ENCODE measurements around the gene POPDC2.
"Not testable (repeated sequence)": the region's sequence is repeated elsewhere in the genome, so short reads cannot be mapped to it uniquely, and the experiment has no call there.

The POPDC2 gene, protein sequence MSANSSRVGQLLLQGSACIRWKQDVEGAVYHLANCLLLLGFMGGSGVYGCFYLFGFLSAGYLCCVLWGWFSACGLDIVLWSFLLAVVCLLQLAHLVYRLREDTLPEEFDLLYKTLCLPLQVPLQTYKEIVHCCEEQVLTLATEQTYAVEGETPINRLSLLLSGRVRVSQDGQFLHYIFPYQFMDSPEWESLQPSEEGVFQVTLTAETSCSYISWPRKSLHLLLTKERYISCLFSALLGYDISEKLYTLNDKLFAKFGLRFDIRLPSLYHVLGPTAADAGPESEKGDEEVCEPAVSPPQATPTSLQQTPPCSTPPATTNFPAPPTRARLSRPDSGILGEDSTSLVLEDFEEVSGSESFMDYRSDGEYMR

DNA sequence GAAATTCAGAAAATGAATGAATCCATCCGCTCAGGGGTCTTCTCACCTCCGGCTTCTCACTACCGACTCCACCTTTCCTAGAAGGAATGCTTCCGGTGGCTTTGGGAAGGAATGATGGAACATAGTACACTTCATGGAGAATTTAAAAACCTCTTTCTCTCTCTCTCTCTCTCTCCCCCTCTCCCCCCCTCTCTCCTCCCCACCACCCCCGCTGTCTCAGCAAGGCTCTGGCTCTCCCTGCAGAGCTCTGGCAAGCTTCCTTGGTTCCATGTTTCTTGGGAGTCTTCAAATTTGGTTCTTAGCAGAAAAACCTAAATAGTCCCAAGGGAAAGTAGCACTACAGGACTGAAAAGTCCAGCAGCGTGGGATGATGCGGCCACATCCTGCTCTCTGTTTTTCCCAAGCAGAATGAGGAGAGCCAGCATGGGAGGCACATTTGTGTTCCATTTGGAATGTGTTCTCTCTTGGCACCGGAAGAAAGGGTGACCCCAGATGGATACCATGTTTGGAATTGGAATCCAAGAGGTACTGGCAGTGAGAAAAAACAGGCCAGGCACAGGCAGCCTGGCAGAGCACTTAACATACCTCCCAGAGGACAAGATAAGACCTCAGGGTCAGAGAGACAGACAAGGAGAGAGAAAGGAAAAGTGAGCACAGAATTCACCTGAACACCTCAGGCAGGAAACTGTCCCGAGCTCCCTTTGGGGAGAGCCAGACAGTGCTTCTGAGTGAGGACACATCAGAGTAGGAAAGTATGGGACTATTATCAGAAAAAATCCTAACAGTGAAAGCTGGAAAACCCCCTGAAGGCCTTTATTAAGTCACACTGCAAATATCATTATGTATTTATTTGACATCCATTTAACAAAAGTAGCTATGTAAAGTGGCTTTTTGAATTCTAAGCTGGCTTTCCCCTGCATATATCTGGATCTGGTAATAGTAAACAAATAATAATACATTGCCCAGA, at the start of gene POPDC2:
Gene POPDC2 (minus strand): TSS at position 116 of the 967 bp plus-strand sequence. CDS start 166 bp downstream, outside the sequence.
- no peak for DNase-seq

DNA sequence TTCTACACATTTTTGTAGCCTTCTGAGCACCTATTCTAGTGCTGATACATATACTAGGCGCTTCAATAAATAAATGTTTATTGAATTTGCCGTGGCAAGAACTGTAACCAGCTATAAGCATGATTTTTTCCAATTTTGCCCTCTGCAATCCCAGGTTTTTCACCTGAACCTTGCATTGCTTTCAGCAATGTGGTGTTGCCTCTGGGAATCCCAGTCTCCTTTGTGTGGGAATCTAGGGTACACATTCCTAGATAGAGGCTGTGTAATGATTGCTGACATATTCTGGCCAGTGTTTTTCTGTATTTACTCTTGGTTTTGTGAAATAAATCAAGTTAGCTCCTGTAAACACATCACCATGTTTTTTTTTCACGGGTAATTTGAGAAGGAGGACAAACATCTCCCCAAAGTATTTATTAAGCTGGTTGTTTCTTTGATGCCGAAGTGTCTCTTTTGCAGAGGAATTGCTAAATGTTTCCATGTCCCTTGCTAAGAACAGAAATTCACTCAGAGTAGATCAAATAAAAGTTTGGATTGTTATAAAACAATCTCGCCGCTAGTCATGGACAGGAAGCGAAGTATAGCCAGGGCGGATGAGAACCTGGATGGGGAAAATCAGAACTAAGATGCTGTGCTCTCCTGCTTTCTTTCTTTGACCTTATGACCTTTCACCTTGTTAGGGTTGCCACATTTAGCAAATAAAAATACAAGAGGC, 43.6 kb upstream of the POPDC2 start:
- DNase-seq: no peak

DNA sequence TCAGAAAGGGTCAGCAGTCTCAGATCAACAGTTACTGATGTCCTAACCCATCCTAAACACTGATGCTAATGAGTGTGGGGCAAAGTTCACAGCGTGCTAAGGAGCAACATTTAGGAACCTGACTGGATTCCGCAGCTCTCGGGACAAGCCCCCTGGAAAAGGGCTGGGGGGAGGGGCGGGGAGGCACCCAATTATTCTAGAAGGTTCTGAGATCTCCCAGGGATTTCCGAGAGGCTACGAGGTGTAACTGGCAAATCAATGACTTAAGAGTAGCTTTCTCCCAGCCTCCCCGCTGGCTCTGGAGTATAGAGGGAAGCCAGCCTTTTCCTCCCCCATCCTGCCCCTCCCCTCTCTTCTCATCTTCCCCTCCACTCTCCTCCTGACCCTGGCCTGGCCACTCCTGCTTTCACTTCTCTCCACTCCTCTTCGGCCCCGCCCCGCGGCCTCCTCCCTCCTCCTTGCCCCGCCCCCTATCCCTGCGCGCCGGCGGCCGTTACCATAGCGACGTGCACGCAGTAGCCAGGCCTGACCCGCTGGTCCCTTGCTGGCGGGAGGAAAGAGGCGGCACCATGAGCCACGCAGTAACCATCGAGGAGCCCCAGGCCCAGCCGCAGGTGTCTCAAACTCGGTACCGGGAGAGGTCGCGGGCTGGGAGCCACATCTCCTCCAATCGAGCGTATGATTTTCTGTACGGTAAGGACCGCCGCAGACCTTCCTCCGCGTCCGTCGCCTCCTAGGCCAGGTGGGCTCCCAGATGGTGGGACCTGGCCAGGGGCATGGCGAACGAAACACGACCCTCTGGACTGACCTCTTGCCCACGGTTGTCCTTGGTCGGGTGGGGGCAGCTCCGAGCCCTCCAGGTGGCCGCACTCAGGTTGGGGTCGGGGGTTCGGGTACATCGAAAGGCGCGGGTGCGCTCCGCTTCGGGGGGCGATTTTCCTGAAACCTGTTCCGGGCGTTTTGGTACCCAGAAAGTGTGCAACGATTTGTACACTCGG, 42.4 kb upstream of the POPDC2 start, which contains the start of gene CFAP91:
Gene CFAP91 (plus strand): TSS at position 493 of the 998 bp plus-strand sequence. CDS start 77 bp downstream, at position 570.
- DNase-seq: peak; percentile 96

DNA sequence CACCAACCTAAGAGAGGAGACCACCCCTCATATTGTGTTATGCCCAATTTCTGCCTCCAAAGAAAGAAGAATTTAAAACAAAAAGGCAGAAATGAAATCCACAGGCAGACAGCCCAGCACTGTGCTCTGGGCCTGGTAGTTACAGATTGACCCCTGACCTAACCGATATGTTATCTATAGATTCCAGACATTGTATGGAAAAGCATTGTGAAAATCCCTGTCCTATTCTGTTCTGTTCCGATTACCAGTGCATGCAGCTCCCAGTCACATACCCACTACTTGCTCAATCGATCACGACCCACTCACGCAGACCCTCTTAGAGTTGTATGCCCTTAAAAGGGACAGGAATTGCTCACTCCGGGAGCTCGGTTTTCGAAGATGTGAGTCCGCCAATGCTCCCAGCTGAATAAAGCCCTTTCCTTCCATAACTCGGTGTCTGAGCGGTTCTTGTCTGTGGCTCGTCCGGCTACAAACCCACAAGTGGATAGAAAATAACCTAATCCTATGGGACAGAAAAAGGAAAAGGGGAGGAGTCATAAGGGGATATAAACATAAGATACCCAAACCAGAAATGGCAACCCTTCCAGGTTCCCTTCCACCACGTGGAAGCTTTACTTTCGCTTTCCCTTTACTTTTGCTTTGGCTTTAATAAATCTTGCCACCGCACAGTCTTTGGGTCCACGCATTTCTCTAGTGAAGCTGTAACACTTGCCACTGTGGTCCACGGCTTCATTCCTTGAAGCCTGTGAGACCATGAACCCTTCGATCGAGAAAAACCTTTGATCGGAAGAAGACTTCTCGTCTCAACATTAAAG, 40.7 kb upstream of the POPDC2 start:
- no peak for DNase-seq

DNA sequence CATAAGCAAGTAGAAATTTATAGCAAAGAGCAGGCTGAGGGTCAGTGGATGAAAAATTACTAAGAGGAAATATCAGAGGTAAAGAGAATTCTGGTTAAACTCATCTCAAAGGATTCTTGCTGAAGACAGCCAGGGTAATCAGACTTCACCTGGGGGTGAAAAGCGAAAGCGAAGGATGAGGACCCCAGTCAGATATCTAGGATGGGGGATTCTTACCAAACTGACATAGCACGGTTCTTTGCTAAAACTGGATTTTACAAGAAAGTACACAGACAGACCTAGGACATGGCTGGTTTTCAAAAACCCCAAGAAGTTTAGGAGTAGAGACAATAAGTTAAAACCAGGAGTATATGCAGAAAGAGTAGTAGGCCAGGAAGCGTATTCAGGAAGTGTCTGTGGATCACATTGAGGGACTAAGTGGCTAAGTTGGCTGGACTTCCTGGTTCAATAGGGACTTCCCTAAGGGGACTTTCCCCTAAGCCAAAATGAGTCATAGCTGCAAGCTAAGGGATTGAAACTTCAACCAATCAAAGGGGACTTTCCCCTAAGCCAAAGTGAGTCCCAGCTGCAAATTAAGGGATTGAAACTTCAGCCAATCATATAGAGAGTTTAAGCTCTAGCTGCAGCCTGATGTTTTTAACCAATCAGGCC, 40.0 kb upstream of the POPDC2 start:
- DNase-seq: no peak

DNA sequence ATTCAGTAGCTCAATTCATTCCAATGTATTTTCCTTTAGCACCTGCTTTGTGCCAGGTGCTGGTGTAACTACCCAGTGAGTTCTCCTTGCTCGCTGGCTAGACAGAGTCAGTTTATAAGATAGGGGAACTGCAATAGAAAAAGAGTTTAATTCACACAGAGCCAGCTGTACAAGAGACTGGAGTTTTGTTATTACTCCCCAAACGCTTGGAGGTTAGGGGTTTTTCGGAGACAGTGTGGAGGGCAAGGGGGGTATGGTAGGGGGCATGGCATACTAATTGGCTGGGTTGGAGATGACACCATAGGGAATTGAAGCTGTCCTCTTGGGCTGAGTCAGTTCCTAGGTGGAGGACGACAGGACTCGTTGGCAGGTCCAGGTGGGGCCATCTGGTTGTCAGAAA, 37.0 kb upstream of the POPDC2 start:
- no peak for DNase-seq

DNA sequence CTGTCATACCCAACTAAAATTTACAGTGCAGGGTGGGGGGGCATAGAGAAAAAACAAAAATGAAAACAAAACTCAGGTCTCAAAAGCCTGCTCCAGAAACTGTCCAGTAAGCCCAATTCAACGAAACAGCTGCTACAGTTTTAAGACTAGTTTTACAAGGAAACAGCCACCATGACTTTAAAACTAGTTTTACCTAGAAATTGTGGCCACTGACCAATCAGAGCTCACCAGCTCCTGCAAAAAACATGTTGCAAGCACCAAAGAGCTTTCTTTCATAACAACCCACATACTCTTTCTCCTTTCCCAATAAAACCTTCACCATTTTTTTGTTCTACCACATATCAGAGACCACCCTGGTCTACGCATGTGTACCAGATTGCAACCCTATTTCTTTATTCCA, 35.1 kb upstream of the POPDC2 start:
- peak; percentile 23 for DNase-seq

DNA sequence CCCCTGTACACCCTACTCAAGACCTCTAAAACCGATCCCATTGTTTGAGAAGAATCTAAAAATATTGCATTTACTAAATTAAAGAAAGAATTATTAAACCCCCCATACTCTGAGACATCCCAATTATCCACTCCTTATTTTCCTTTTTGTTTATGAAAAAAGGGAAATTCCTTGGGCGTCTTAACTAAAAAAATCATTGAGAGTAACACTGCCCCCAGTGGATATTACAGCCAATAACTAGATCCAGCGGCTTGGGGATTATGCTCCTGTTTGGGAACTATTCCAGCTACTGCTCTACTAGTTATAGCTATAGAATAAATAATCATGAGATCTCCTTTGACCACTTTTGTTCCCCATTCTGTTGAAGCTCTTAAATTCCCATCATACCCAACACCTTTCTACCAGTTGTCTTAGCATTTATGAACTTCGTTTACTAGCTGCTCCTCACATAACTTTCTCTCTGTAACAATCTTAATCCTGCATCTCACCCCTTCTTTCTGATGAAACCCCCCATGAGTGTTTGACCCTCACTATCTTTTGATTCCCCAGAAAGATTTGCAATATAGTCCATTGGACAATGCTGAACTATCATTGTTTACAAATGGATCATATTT, 29.8 kb upstream of the POPDC2 start:
- peak; percentile 24 for DNase-seq

DNA sequence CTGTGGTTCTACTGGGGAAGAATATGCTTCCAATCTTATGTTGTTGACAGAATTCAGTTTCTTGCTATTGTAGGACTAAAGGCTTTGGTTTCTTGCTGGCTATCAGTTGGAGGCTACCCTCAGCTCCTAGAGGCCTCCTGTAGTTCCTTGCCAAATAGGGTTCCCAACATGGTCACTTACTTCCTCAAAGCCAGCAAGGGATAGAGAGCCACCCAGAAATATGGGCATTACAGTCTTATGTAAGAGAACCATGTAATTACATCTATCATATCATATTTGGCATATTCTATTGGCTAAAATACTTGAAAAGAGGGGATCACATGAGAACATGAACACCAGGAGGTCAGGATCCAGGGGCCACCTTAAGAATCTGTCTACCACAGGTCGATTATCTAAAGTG, 23.0 kb upstream of the POPDC2 start:
- no peak for DNase-seq

DNA sequence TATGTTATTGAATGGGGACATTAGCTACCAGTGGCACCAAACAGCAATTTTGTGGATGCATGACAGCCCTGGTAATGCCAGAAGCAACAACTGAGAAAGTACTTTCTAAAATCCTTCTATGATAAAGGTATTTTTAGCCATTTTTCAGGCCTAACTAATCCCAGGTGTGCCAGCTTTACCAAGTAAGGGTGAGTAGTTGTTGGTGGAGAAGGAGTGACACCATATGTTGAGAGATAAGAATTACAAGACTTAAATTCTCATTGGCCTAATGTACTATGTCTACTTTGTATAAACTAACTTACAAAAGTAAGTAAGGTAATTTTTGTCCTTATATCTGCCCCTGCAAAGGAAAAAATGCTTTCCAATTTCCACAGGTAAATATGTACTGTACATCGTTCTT, 20.9 kb upstream of the POPDC2 start:
- DNase-seq: peak; percentile 33

DNA sequence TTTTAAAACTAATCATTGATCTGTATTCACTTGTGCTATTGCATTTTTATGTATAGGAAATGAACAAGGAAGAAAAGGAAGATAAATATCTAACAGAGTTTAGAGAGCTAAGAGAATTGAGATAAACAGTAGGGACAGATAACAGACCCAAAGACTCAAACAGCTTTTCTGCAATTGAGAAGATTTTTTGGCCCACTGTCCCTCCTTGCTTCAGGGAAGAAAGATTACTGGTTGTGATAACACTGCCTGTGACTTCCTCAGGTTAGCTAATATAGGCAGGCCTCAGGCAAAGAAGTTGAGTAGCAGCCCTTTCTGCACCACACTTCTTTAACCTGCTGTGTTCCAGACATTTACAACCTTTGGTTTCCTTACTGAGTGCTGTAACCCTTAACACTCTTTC, 19.5 kb upstream of the POPDC2 start:
- DNase-seq: no peak

DNA sequence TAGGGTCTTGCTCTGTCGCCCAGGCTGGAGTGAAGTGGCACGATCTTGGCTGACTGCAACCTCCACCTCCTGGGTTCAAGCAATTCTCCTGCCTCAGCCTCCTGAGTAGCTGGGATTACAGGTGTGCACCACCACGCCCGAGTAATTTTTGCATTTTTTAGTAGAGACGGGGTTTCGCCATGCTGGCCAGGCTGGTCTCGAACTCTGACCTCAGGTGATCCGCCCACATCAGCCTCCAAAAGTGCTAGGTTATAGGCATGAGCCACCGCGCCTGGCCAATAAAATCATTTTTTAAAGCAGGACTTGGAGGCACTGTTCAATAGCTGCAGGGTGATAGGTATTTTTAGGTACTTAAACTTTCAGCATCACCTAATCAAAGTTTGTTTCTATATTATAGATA, 17.8 kb upstream of the POPDC2 start:
- not testable (repeated sequence) for DNase-seq

DNA sequence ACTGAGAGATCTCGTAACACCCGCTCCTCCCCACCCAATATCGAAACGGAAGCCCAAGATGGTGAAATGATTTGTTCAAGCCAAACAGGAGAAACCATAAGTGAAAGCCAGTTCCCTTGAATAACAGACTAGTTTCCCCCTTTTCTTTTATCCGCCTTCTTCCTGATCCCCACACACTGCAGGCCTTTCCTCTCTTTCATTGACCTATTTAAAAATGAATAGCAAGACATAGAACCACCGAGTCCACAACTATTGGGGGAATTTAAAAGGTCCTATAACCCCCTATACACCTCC, 17.2 kb upstream of the POPDC2 start:
- DNase-seq: no peak

DNA sequence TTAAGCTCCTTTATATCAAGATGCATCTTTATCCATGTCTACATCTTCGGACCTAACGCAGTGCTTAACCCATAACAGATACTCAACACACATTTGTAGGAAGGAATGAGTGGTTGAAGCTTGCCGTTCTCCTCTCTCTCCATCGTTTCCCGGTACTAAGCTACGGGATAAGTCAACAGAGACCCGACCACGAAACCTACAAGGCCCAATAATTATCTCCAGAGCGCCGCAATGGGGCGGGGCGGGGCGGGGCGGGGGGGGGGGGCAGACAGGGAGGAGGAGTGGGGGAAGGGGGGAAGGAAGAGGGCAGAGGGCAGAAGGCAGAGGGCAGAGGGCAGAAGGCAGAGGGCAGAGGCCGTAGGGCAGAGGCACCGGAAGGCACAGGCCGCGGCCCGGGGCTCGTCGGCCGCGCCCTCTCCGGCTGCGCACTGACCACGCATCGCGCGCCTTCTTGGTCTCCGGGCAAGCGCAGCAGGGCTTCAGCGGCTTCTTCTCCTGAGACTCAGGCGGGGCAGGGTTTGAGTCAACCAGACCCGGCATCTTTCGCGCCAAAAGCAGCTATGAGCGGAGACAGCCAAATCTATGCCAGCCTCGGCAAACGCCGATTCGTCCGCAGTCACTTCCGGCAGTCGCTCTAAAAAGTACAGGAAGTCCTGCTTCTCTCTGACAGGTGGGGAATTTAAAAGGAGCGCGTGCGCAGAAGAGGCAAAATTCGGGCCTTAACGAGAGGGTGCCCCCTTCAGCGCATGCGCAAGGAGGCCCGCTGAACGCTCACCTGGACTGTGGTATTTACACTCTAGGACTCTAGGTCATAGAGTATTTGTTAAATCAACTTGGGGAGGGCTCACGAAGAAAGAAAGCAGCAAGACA, 16.6 kb upstream of the POPDC2 start, which contains the start of gene COX17:
Gene COX17 (minus strand): TSS at position 636 of the 870 bp plus-strand sequence. CDS start 96 bp downstream, at position 540.
- DNase-seq: peak; percentile 99

DNA sequence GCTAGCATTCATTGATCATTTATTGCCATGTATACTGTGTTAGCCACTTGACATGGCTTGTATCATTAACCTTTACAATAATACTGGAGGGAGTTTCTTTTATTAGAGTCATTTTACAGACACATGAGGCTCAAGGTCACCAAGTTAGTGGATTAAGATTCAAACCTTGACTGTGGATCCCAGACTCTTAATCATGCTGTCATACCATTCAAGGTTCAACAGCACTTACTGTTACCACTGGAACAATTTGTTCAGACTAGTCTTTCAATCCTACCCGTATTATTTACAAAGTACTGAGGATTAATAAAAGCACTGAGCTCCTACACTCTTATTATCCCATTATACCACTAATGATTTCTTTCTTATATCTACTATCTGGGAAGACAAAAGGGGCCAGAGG, 15.6 kb upstream of the POPDC2 start:
- no peak for DNase-seq

DNA sequence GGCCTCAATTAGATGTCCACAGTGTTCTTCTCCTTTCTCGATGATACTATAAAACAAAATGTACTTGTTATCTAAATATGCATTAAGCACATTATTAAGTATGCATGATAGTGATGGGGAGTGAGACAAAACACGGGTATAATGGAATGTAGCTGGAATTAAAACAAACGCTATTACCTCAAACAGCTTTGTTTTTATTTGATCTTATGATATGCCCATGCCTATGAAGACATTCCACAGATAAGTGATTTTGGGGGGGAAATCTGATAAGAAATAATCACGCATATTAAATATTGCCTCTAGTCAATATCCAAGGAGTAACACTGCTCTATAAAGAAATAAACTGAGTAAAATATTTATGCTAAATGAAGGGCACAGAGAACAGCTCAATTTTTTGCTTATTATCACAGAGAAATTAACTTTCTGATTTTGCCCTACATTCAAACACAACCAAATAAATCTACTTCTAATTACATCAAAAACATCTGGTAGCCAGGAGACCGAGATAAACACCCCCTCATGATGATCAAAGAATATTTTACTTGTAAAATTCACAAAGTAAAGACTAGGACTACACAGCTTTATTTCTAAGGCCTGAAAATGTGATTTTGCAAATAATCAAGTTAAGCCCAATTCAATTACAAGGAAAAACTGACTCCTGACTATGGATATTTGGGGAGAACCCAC, 14.9 kb upstream of the POPDC2 start:
- no peak for DNase-seq

DNA sequence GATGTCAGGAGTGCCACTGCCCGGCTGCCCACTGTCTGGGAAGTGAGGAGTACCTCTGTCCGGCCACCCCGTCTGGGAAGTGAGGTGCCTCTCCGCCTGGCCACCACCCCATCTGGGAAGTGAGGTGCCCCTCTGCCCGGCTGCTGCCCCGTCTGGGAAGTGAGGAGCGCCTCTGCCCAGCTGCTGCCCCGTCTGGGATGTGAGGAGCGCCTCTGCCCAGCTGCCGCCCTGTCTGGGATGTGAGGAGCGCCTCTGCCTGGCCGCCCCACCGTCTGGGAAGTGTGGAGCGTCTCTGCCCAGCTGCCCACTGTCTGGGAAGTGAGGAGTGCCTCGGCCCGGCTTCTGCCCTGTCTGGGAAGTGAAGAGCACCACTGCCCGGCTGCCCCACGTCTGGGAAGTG, 13.5 kb upstream of the POPDC2 start:
- DNase-seq: no peak

DNA sequence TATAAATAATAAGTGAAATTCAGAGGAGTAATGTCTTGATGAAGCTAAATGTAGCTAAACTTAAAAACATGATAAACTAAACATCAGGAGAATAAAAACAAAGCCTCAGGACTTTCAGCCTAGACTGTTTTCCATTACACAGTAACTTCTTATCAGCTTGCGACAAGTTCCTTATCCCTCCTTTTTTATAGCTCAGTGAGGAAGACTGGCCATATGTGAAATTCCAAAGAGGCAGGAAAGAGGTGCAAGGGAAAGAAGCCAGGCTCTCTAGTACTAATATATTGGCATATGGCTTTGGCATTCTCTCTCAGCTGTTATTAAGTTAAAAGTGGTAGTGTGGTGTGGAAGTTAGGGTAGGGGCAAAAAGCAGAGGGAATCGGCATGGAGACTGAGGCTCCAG, 12.4 kb upstream of the POPDC2 start:
- no peak for DNase-seq

All from COR-L47 (cell line).